OCI-LY7 (cell line): ENCODE data around the gene MCOLN3. TPM values are rescaled to one million over a fixed set of nuclear protein-coding genes. Genes with fewer than 3 reads are reported as not detected.

Experiments used
- BruUV-seq: library from RNA; stranded (reverse); fragments of 400-500 nt; replicated peaks from 2 replicates; lab custom pipeline; 2021; lab: Mats Ljungman, UMichigan
- CTCF ChIA-PET: fragments of 300-600 bp; sonication (Branson Sonifier 250); formaldehyde crosslinking; loops from one replicate; lab custom pipeline; 2022; ENCODE audit warnings: antibody characterized with exemption; ENCODE audit not compliant: unreplicated experiment; lab: Charles Lee
- POLR2A ChIA-PET: fragments of 300-600 bp; sonication (Branson Sonifier 250); formaldehyde crosslinking; loops from one replicate; lab custom pipeline; 2022; ENCODE audit warnings: antibody characterized with exemption; lab: Charles Lee
- DNase-seq: peaks from one replicate; pipeline ENCODE4 v3.0.0-alpha.2; 2015; ENCODE audit warnings: low spot score
- H2AFZ ChIP-seq: fragments of 200-600 bp; sonication (generic), shearing (Covaris generic); 2 replicates; pipeline ENCODE4 v1.6.1; 2014; ENCODE audit warnings: mild to moderate bottlenecking, antibody characterized with exemption, low read length, moderate library complexity
- H3K27ac ChIP-seq: fragments of 200-600 bp; sonication (generic); 2 replicates; pipeline ENCODE4 v1.5.1; 2014; ENCODE audit warnings: mixed run types, low read depth, mild to moderate bottlenecking, moderate library complexity, low read length, inconsistent platforms; ENCODE audit not compliant: poor library complexity, severe bottlenecking
- H3K36me3 ChIP-seq: fragments of 200-600 bp; sonication (generic); 2 replicates; pipeline ENCODE4 v1.6.1; 2014; ENCODE audit warnings: mild to moderate bottlenecking, antibody characterized with exemption, low read length, moderate library complexity, mixed read lengths; ENCODE audit not compliant: insufficient read depth
- H3K4me1 ChIP-seq: fragments of 200-600 bp; sonication (generic); 2 replicates; pipeline ENCODE4 v1.5.1; 2014; ENCODE audit warnings: mild to moderate bottlenecking, low read length; ENCODE audit not compliant: insufficient read depth, poor library complexity, severe bottlenecking
- H3K4me2 ChIP-seq: fragments of 200-600 bp; sonication (generic); 2 replicates; pipeline ENCODE4 v1.6.1; 2014; ENCODE audit warnings: mild to moderate bottlenecking, low read length
- H3K4me3 ChIP-seq: fragments of 200-600 bp; sonication (generic); 2 replicates; pipeline ENCODE4 v1.5.1; 2014; ENCODE audit warnings: mild to moderate bottlenecking, low read depth, low read length; ENCODE audit not compliant: poor library complexity, severe bottlenecking
- H3K79me2 ChIP-seq: fragments of 200-600 bp; sonication (generic); 2 replicates; pipeline ENCODE4 v1.6.1; 2016; ENCODE audit warnings: low read depth, mild to moderate bottlenecking, low read length, moderate library complexity, mixed read lengths; ENCODE audit not compliant: insufficient read depth
- H3K9me2 ChIP-seq: fragments of 200-600 bp; sonication (generic); 2 replicates; pipeline ENCODE4 v1.6.1; 2016; ENCODE audit warnings: mild to moderate bottlenecking, low read length, mixed read lengths; ENCODE audit not compliant: insufficient read depth
- H3K9me3 ChIP-seq: fragments of 200-600 bp; sonication (generic); 2 replicates; pipeline ENCODE4 v1.6.1; 2014; ENCODE audit warnings: mild to moderate bottlenecking, mixed run types, low read length, mixed read lengths
- H4K20me1 ChIP-seq: fragments of 200-600 bp; sonication (generic); 2 replicates; pipeline ENCODE4 v1.6.1; 2014; ENCODE audit warnings: mild to moderate bottlenecking, antibody characterized with exemption, low read length, moderate library complexity, mixed read lengths; ENCODE audit not compliant: insufficient read depth
- CTCF ChIP-seq: fragments of 200-600 bp; sonication (generic); conservative IDR thresholded peaks from 2 replicates; pipeline ENCODE4 v1.5.1; 2014; ENCODE audit warnings: mild to moderate bottlenecking, antibody characterized with exemption, low read length, moderate library complexity, mixed read lengths
- EZH2phosphoT487 ChIP-seq: fragments of 200-600 bp; sonication (generic); IDR thresholded peaks from 2 replicates; pipeline ENCODE4 v1.6.1; 2018; ENCODE audit warnings: low read depth, borderline replicate concordance, mild to moderate bottlenecking, mixed run types, antibody characterized with exemption, low read length, moderate library complexity, mixed read lengths
- intact Hi-C: fragments of 100-400 bp; cut with micrococcal nuclease; formaldehyde crosslinking; loops from one replicate; pipeline ENCODE4 v1.10.0; 2022; ENCODE audit not compliant: unreplicated experiment
- total RNA-seq, 2 experiments: library from RNA; depleted of rRNA in 1 of 2; stranded (reverse); fragments of >200 nt in 1 of 2; shearing (Covaris generic) in 1 of 2; gene quantifications; 2 replicates each; pipeline ENCODE4 v1.2.3, GENCODE V29; 2014 to 2022

Gene MCOLN3
- total RNA-seq, 2 experiments from 2014 or later, result not detected

- no TSS peak for BruUV-seq
- peaks cover 69% of the 10 kb centered on the region for H3K79me2 ChIP-seq
- DNase-seq, result peak; percentile 32
- intact Hi-C loops, result loop anchor here (1.0 to 5.0 kb wide), 3 partner anchors 17 to 305 kb away; partner anchors contain the start of gene BCL10
- H3K4me2 ChIP-seq, result peak overlapping the region; percentile 69
- ChIA-PET POLR2A (interaction anchor here (0.6 to 2.8 kb wide), 14 partner anchors 10 to 304 kb away, joined by 3 to 18 read pairs (median 4); partner anchors contain the start of genes BCL10 and C1orf52), CTCF (interaction anchor here (1.2 to 1.4 kb wide), 3 partner anchors 12 to 22 kb away, joined by 3 to 4 read pairs (median 3); no protein-coding TSS in a partner anchor)
- no peaks in the 10 kb centered on the region for H3K9me2 ChIP-seq
- H3K9me3 ChIP-seq, result no peaks in the 10 kb centered on the region
- H3K4me3 ChIP-seq, result peak overlapping the region; percentile 41
- TF ChIP-seq EZH2phosphoT487 (no peak), CTCF (no peak)
- H3K4me1 ChIP-seq, result peaks cover 52% of the 10 kb centered on the region
- H4K20me1 ChIP-seq, result peaks cover 5% of the 10 kb centered on the region; the same call in 1 of the 2 replicates
- H2AFZ ChIP-seq, result no peak overlapping the region
- H3K27ac ChIP-seq, result peak overlapping the region; percentile 54
- H3K36me3 ChIP-seq, result peaks cover 47% of the 10 kb centered on the region
These were observed 76.3 kb downstream of the MCOLN3 start for GRCh38 chr1:84971957-84972356.

GRCh38 chr1:84969489-84970250 is 78.6 kb downstream of the MCOLN3 start:
- intact Hi-C loops, result loop anchor here (5.0 kb wide), 1 partner anchor 308 kb away; the partner anchor contains the start of gene BCL10
- Histone ChIP-seq H3K4me2 (no peak overlapping the region), H4K20me1 (peaks cover 5% of the 10 kb centered on the region; the same call in 1 of the 2 replicates), H3K79me2 (peaks cover 50% of the 10 kb centered on the region), H3K4me1 (peaks cover 34% of the 10 kb centered on the region), H3K9me2 (no peaks in the 10 kb centered on the region), H3K4me3 (no peak overlapping the region), H3K36me3 (peaks cover 60% of the 10 kb centered on the region), H2AFZ (no peak overlapping the region), H3K27ac (no peak overlapping the region), H3K9me3 (no peaks in the 10 kb centered on the region)
- CTCF ChIA-PET, result no interaction called here
- no peak for DNase-seq
- TF ChIP-seq EZH2phosphoT487 (no peak), CTCF (no peak)
- POLR2A ChIA-PET, result interaction anchor here (1.8 kb wide), 2 partner anchors 9 to 11 kb away, joined by 4 read pairs; no protein-coding TSS in a partner anchor
- no TSS peak for BruUV-seq
